GM06990 (cell line): Measurements from ENCODE around the gene PLCB3.

Experiments
- DNase-seq: peaks from one replicate; pipeline ENCODE4 v3.0.0-alpha.2; 2011; ENCODE audit not compliant: insufficient read length; ENCODE audit errors: extremely low read depth
- H3K27me3 ChIP-seq: replicated peaks from 2 replicates; pipeline ENCODE4 v1.6.0; 2011; ENCODE audit warnings: low read length; ENCODE audit not compliant: control insufficient read depth, insufficient read depth
- H3K36me3 ChIP-seq: 2 replicates; pipeline ENCODE4 v1.5.1; 2011; ENCODE audit warnings: low read length; ENCODE audit not compliant: control insufficient read depth, insufficient read depth
- H3K4me3 ChIP-seq: replicated peaks from 2 replicates; pipeline ENCODE4 v1.5.1; 2011; ENCODE audit warnings: low read depth, mild to moderate bottlenecking, control low read depth, low read length
- TF ChIP-seq, protein P1 (sequence below): IDR thresholded peaks from 2 replicates; pipeline ENCODE4 v1.5.1; 2011; ENCODE audit warnings: low read length, control low read depth, mild to moderate bottlenecking, inconsistent platforms; ENCODE audit not compliant: insufficient read depth, poor library complexity, severe bottlenecking

PLCB3 gene

DNA sequence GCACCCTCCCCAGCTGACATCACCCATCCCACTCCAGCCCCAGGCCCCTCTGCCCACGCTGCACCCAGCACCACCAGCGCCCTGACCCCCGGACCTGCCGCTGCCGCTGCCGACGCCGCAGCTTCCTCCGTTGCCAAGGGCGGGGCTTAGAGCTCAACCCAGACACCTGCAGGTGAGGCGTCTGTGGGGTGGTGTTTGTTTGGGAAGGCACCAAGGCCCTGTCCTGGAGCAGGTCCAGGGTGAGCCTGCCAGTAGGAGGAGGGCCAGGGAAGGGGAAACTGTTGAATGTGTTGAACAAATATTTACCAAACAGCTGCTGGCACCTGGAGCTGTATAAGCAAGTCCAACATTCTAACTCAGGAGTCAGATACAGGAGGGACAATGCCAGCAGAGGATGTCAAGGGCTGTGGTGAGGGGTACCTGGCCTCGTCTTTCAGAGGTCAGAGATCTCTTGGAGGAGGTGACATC is 13.8 kb upstream of the PLCB3 start:
- no peaks in the 10 kb centered on the region for H3K27me3 ChIP-seq
- peaks cover 1% of the 10 kb centered on the region for H3K36me3 ChIP-seq
- no peak overlapping the region for H3K4me3 ChIP-seq
- TF ChIP-seq, protein P1, sequence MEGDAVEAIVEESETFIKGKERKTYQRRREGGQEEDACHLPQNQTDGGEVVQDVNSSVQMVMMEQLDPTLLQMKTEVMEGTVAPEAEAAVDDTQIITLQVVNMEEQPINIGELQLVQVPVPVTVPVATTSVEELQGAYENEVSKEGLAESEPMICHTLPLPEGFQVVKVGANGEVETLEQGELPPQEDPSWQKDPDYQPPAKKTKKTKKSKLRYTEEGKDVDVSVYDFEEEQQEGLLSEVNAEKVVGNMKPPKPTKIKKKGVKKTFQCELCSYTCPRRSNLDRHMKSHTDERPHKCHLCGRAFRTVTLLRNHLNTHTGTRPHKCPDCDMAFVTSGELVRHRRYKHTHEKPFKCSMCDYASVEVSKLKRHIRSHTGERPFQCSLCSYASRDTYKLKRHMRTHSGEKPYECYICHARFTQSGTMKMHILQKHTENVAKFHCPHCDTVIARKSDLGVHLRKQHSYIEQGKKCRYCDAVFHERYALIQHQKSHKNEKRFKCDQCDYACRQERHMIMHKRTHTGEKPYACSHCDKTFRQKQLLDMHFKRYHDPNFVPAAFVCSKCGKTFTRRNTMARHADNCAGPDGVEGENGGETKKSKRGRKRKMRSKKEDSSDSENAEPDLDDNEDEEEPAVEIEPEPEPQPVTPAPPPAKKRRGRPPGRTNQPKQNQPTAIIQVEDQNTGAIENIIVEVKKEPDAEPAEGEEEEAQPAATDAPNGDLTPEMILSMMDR, result no peak
- DNase-seq, result peak; percentile 13

DNA sequence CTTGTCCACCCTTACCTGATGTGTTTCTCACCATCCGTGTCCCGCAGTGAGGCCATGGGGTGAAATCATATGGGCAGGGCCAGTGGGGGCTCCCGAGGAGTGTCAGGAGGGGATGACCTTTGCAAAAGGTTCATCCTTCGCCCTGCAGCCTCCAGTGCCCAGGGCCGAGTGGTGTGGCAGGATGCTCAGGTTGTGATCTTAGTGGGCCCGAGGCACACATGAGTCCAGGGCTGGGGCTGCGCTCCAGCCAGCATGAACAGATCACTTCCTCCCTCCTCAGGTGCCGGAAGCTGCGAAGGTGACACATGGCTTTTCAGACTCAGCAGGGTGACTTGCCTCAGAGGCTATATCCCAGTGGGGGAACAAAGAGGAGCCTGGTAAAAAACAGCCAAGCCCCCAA is 13.3 kb upstream of the PLCB3 start:
- peaks cover 2% of the 10 kb centered on the region for H3K36me3 ChIP-seq
- TF ChIP-seq, protein P1, result no peak
- no peak overlapping the region for H3K4me3 ChIP-seq
- DNase-seq, result no peak
- no peaks in the 10 kb centered on the region for H3K27me3 ChIP-seq

DNA sequence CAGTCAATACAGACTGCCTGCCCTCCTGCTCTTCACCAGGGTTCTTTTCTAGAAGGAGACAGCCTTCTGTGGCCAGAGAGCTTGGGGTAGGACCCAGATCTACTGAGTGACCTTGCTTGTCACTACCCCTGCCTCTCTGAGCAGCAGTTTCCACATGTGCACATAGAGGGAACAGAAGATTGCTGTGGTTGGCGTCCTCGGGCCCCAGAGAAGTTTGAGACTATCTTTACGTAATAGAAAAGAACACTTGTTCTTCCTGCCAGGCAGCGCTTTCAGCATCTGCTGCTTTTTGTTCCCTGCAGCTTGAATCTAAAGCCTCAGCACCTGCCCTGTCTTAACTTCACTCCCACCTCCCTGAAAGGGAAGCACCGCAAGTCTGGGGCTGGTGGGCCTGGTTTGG is 12.3 kb upstream of the PLCB3 start:
- TF ChIP-seq, protein P1, result no peak
- DNase-seq, result no peak
- Histone ChIP-seq H3K36me3 (peaks cover 11% of the 10 kb centered on the region), H3K27me3 (no peaks in the 10 kb centered on the region), H3K4me3 (no peak overlapping the region)

DNA sequence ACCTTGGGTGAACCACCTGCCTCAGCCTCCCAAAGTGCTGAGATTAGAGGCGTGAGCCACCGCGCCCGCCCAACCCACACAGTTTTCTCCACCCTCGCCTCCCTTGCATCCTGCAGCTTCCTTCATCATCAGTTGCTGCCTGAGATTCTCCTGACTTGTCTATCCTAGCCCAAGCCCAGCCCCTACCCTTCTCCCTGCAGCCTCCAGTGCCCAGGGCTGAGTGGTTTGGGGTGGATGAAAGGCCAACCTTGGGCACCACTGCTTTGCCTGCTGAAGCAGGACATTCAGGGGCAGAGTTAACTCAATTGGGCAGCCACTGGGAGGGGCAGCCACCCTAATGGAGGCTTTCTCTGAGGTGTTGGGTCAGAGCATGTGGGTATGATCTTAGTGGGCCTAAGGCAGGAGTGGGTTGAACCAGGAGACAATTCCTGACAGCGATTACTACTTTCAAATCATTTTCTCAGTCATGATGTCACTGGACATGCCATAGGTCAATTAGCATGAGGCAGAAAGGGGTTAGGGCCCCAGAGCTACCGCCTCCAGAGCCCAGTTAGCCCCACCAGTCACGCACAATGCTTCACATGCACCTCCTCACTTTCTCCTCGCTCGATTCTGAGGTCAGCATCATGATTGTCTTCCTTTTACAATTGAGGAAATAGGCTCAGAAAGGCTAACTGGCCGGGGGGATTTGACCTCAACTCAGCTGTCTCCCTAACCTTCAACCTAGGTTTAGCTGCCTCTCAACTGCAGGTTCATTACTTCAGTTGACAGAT is 11.5 kb upstream of the PLCB3 start:
- H3K36me3 ChIP-seq, result peaks cover 13% of the 10 kb centered on the region
- peak; percentile 67 for DNase-seq
- TF ChIP-seq, protein P1, result no peak
- no peaks in the 10 kb centered on the region for H3K27me3 ChIP-seq
- peak overlapping the region; percentile 89 for H3K4me3 ChIP-seq

DNA sequence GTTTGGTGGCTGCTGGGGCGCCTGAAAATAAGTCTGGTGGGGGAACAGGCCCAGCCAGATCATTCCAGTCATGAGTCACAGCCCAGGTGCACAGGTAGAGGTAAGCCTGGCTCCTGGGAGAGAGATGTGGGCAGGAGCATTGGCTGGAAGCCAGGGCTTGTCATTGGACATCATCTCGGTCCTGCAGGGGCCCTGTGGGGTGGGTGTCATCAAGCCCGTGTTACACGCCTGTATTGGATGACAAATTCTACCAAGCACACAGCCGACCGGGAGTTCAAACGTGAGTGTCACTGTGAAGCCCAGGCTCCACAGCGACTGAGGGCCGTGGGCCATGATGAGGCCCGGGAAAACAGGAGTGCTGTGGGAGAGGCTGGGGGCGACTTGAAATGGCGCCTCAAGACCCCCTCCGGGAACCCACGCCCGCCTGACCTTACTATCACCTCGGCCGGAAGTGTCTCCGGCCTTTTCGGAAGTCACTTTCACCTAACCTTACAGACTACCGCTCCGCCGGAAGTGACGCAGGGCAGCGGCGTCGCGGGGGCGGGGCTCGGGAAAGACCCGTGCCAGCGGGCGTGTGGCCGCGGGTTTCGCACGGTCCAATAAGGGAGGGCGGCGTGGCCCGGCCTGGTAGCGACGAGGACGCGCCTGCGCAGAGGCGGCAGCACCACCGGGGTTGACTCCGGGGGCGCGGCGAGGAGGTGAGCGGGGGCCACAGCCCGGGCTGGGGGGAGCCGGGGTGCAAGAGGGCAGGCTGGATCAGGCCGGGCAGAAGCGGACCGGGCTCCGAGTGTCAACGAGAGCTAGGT is 10.7 kb upstream of the PLCB3 start, which contains the start of gene FKBP2:
TSS of gene FKBP2 (plus strand) at position 661 of the 806 bp plus-strand sequence. CDS start 1,293 bp downstream, outside the sequence.
- TF ChIP-seq, protein P1, result no peak
- DNase-seq, result peak; percentile 99
- Histone ChIP-seq H3K36me3 (peaks cover 14% of the 10 kb centered on the region), H3K4me3 (peak within 1 kb of the TSS; percentile 89), H3K27me3 (no peaks in the 10 kb centered on the region)
